Pons (tissue), 1 donor: ENCODE measurements around the gene LBP.
"Not testable (repeated sequence)": the region's sequence is repeated elsewhere in the genome, so short reads cannot be mapped to it uniquely, and the experiment has no call there.

Experiments used
- DNase-seq: peaks from one replicate; pipeline ENCODE4 v3.0.0-alpha.2; 2016; ENCODE audit warnings: low spot score

The LBP gene

GRCh38 chr20:38346247-38346651 lies at the start of gene LBP:
LBP (plus strand) TSS chr20:38346482; CDS start chr20:38346517, 35 bp downstream.
- no peak for DNase-seq

- no peak for DNase-seq
Measured at GRCh38 chr20:38297916-38298674, 48.2 kb upstream of the LBP start.

- peak; percentile 45 for DNase-seq
Measured at GRCh38 chr20:38298768-38299288, 47.5 kb upstream of the LBP start.

- no peak for DNase-seq
Measured at GRCh38 chr20:38299963-38300362, 46.3 kb upstream of the LBP start.

- no peak for DNase-seq
Measured at GRCh38 chr20:38300438-38300837, 45.8 kb upstream of the LBP start.

GRCh38 chr20:38301309-38301708 lies 45.0 kb upstream of the LBP start:
- DNase-seq, result no peak

- DNase-seq, result no peak
Measured at GRCh38 chr20:38302786-38303185, 43.5 kb upstream of the LBP start.

- peak; percentile 41 for DNase-seq
Measured at GRCh38 chr20:38303908-38304379, 42.3 kb upstream of the LBP start, which contains the start of gene BPI. BPI (plus strand) TSS chr20:38304156; CDS start chr20:38304224, 68 bp downstream.

- DNase-seq, result peak; percentile 37
Measured at GRCh38 chr20:38304845-38305447, 41.3 kb upstream of the LBP start.

- no peak for DNase-seq
Measured at GRCh38 chr20:38305541-38305940, 40.7 kb upstream of the LBP start.

GRCh38 chr20:38306379-38306778 lies 39.9 kb upstream of the LBP start:
- DNase-seq, result no peak

GRCh38 chr20:38307371-38308046 lies 38.8 kb upstream of the LBP start:
- no peak for DNase-seq

- no peak for DNase-seq
Measured at GRCh38 chr20:38308047-38308438, 38.2 kb upstream of the LBP start.

- DNase-seq, result no peak
Measured at GRCh38 chr20:38308447-38308846, 37.8 kb upstream of the LBP start.

GRCh38 chr20:38311091-38311490 lies 35.2 kb upstream of the LBP start:
- no peak for DNase-seq

GRCh38 chr20:38311491-38311890 lies 34.8 kb upstream of the LBP start:
- no peak for DNase-seq

GRCh38 chr20:38313676-38314075 lies 32.6 kb upstream of the LBP start:
- no peak for DNase-seq

GRCh38 chr20:38314350-38314749 lies 31.9 kb upstream of the LBP start:
- DNase-seq, result not testable (repeated sequence)

- DNase-seq, result peak; percentile 44
Measured at GRCh38 chr20:38315290-38315966, 30.9 kb upstream of the LBP start.

GRCh38 chr20:38316341-38316740 lies 29.9 kb upstream of the LBP start:
- DNase-seq, result no peak

- DNase-seq, result no peak
Measured at GRCh38 chr20:38317422-38317821, 28.9 kb upstream of the LBP start.

- DNase-seq, result no peak
Measured at GRCh38 chr20:38320221-38320620, 26.1 kb upstream of the LBP start.
